Stimulated activated CD8-positive, alpha-beta memory T cell treated with anti-CD3 and anti-CD28 coated beads, Interleukin-15, amount 100 ng/mL, for 4 hours (primary cell): ENCODE measurements around the gene FRAS1.
"Not testable (repeated sequence)": the region's sequence is repeated elsewhere in the genome, so short reads cannot be mapped to it uniquely, and the experiment has no call there.

Experiments
- DNase-seq, 2 donors: peaks; one replicate each; pipeline ENCODE4 v3.0.0-alpha.2; 2020; ENCODE audit warnings: low read depth in 2 of 2

Gene FRAS1

GRCh38 chr4:78120144-78120880 is 63.2 kb downstream of the FRAS1 start:
- no peak for DNase-seq

GRCh38 chr4:78121338-78121904 is 64.3 kb downstream of the FRAS1 start:
- DNase-seq: no peak

GRCh38 chr4:78125834-78126331 is 68.8 kb downstream of the FRAS1 start:
- DNase-seq: not testable (repeated sequence)

GRCh38 chr4:78129383-78130108 is 72.4 kb downstream of the FRAS1 start:
- no peak for DNase-seq

- DNase-seq: no peak
Observed at GRCh38 chr4:78131403-78131802, 74.3 kb downstream of the FRAS1 start.

- DNase-seq: no peak
Observed at GRCh38 chr4:78136109-78137081, 79.3 kb downstream of the FRAS1 start.

- no peak for DNase-seq
Observed at GRCh38 chr4:78137532-78137931, 80.4 kb downstream of the FRAS1 start.

- no peak for DNase-seq
Observed at GRCh38 chr4:78138252-78138651, 81.1 kb downstream of the FRAS1 start.

- DNase-seq: no peak
Observed at GRCh38 chr4:78143634-78144033, 86.5 kb downstream of the FRAS1 start.

- no peak for DNase-seq
Observed at GRCh38 chr4:78145008-78145407, 87.9 kb downstream of the FRAS1 start.

GRCh38 chr4:78145622-78146021 is 88.5 kb downstream of the FRAS1 start:
- DNase-seq: no peak

GRCh38 chr4:78149751-78150542 is 92.8 kb downstream of the FRAS1 start:
- DNase-seq: no peak

GRCh38 chr4:78150543-78150864 is 93.4 kb downstream of the FRAS1 start:
- DNase-seq: no peak

- no peak for DNase-seq
Observed at GRCh38 chr4:78152795-78153194, 95.7 kb downstream of the FRAS1 start.

GRCh38 chr4:78154972-78155590 is 98.0 kb downstream of the FRAS1 start:
- DNase-seq: no peak

GRCh38 chr4:78155616-78156105 is 98.5 kb downstream of the FRAS1 start:
- DNase-seq: no peak

GRCh38 chr4:78156520-78156919 is 99.4 kb downstream of the FRAS1 start:
- DNase-seq: no peak

- DNase-seq: no peak
Observed at GRCh38 chr4:78162342-78162741, 105.2 kb downstream of the FRAS1 start.

- no peak for DNase-seq
Observed at GRCh38 chr4:78162821-78163220, 105.7 kb downstream of the FRAS1 start.

GRCh38 chr4:78165758-78166157 is 108.6 kb downstream of the FRAS1 start:
- DNase-seq: no peak
